ENCODE results near the gene FAM76A. TPM values are rescaled to one million over a fixed set of nuclear protein-coding genes. Genes with fewer than 3 reads are reported as not detected.
"Not testable (repeated sequence)": the region's sequence is repeated elsewhere in the genome, so short reads cannot be mapped to it uniquely, and the experiment has no call there.

FAM76A gene
- total and polyA plus RNA-seq, 2 donors (not counting 1 experiment from before 2014, with no cell fraction given): 13.5 to 17.5 TPM

DNA sequence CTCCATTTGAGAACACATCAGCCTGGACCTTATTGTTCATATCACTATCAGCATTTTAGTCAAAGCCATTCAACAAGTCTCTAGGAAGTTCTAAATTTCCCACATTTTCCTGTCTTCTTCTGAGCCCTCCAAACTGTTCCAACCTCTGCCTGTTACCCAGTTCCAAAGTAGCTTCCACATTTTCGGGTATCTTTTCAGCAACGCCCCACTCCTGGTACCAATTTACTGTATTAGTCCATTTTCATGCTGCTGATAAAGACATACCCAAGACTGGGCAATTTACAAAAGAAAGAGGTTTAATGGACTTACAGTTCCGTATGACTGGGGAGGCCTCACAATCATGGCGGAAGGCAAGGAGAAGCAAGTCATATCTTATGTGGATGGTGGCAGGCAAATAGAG lies 44.2 kb upstream of the FAM76A start:
- not testable (repeated sequence) for H3K79me2 ChIP-seq (ENCODE audit: control insufficient read depth, insufficient read depth, low read length); H3K27ac ChIP-seq (ENCODE audit: insufficient read depth, low read length); H3K4me1 ChIP-seq (ENCODE audit: control insufficient read depth, extremely low read depth, insufficient read depth, low read length); H3K9me3 ChIP-seq (ENCODE audit: control insufficient read depth, insufficient read depth, low read depth, low read length); H3K36me3 ChIP-seq (ENCODE audit: control insufficient read depth, insufficient read depth, low read length); H2AFZ ChIP-seq (ENCODE audit: low read length); H3K4me2 ChIP-seq (ENCODE audit: extremely low read depth, insufficient read depth, low read length); H3K27me3 ChIP-seq (ENCODE audit: control insufficient read depth, insufficient read depth, low read length); H3K4me3 ChIP-seq (replicated peaks in 1 of 4; ENCODE audit: control extremely low read depth in 1 of 4, insufficient read depth in 1 of 4, low read depth in 3 of 4, low read length in 4 of 4); DNase-seq (ENCODE audit: low read depth in 2 of 2); H3K9ac ChIP-seq (ENCODE audit: insufficient read depth, low read length); H4K20me1 ChIP-seq (ENCODE audit: control insufficient read depth, extremely low read depth, insufficient read depth, low read length)

DNA sequence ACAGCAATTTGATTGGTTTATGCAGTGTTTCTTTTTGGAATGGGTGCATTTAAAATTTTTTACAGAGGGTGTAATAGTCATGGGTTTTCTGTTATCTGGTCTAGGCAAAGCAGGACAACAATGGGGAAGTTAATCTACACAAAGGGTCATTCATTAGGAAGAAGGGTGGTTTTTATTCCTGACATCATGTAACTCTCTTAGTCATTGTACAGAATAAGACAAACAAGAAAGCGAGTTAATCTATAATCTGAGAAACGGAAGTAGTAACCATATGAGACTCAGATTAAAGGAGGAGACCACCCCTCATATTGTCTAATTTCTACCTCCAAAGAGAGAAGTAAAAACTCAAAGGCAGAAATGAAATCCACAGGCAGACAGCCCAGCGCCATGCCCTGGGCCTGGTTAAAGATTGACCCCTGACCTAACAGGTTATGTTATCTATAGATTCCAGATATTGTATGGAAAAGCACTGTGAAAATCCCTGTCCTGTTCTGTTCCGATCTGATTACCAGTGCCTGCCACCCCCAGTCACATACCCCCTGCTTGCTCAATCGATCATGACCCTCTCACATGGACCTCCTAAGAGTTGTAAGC lies 43.3 kb upstream of the FAM76A start:
- H3K4me3 ChIP-seq (replicated peaks in 1 of 4; ENCODE audit: control extremely low read depth in 1 of 4, insufficient read depth in 1 of 4, low read depth in 3 of 4, low read length in 4 of 4): no peak overlapping the region

DNA sequence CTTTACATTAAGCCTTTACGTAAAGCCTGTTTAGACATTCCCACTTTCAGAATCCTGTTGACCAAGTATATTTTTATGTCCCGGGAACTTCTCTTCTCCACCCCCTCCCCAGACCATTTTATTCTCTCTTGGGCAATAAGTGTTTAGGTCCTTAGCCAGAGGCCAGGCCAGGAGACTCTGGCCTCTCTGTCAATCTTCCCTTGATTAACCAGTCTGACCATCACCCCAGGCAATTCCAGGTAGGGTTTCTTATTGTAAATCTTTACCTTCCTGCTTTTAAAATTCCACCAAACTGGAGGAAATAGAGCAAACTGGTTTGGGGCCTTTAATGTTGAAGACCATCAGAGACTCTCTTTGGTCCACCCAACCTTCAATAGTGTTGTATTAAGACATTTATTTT lies 41.6 kb upstream of the FAM76A start:
- no peak for DNase-seq (ENCODE audit: low read depth in 2 of 2)
- TF ChIP-seq, protein P1, sequence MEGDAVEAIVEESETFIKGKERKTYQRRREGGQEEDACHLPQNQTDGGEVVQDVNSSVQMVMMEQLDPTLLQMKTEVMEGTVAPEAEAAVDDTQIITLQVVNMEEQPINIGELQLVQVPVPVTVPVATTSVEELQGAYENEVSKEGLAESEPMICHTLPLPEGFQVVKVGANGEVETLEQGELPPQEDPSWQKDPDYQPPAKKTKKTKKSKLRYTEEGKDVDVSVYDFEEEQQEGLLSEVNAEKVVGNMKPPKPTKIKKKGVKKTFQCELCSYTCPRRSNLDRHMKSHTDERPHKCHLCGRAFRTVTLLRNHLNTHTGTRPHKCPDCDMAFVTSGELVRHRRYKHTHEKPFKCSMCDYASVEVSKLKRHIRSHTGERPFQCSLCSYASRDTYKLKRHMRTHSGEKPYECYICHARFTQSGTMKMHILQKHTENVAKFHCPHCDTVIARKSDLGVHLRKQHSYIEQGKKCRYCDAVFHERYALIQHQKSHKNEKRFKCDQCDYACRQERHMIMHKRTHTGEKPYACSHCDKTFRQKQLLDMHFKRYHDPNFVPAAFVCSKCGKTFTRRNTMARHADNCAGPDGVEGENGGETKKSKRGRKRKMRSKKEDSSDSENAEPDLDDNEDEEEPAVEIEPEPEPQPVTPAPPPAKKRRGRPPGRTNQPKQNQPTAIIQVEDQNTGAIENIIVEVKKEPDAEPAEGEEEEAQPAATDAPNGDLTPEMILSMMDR (conservative IDR thresholded peaks at IDR 0.05 in 1 of 2, IDR thresholded peaks at IDR 0.05 in 1 of 2; ENCODE audit: low read depth in 1 of 2, low read length in 2 of 2): no peak
- TF ChIP-seq EZH2 (IDR thresholded peaks at IDR 0.05; ENCODE audit: low read length, missing control alignments): no peak
- Histone ChIP-seq H3K4me3 (replicated peaks in 1 of 4; ENCODE audit: control extremely low read depth in 1 of 4, insufficient read depth in 1 of 4, low read depth in 3 of 4, low read length in 4 of 4) (no peak overlapping the region), H3K9ac (ENCODE audit: insufficient read depth, low read length) (no peak overlapping the region), H3K27ac (ENCODE audit: insufficient read depth, low read length) (no peak overlapping the region), H3K27me3 (ENCODE audit: control insufficient read depth, insufficient read depth, low read length) (no peaks in the 10 kb centered on the region), H3K36me3 (ENCODE audit: control insufficient read depth, insufficient read depth, low read length) (no peaks in the 10 kb centered on the region), H3K4me1 (ENCODE audit: control insufficient read depth, extremely low read depth, insufficient read depth, low read length) (no peaks in the 10 kb centered on the region), H3K79me2 (ENCODE audit: control insufficient read depth, insufficient read depth, low read length) (no peaks in the 10 kb centered on the region), H3K9me3 (ENCODE audit: control insufficient read depth, insufficient read depth, low read depth, low read length) (no peaks in the 10 kb centered on the region), H2AFZ (ENCODE audit: low read length) (no peak overlapping the region), H4K20me1 (ENCODE audit: control insufficient read depth, extremely low read depth, insufficient read depth, low read length) (no peaks in the 10 kb centered on the region), H3K4me2 (ENCODE audit: extremely low read depth, insufficient read depth, low read length) (no peak overlapping the region)

More for the DNA sequence above, 43.3 kb upstream of the FAM76A start:
- Histone ChIP-seq H4K20me1 (ENCODE audit: control insufficient read depth, extremely low read depth, insufficient read depth, low read length) (no peaks in the 10 kb centered on the region), H3K79me2 (ENCODE audit: control insufficient read depth, insufficient read depth, low read length) (no peaks in the 10 kb centered on the region), H3K4me1 (ENCODE audit: control insufficient read depth, extremely low read depth, insufficient read depth, low read length) (no peaks in the 10 kb centered on the region), H3K9me3 (ENCODE audit: control insufficient read depth, insufficient read depth, low read depth, low read length) (no peaks in the 10 kb centered on the region), H2AFZ (ENCODE audit: low read length) (no peak overlapping the region), H3K36me3 (ENCODE audit: control insufficient read depth, insufficient read depth, low read length) (no peaks in the 10 kb centered on the region), H3K27ac (ENCODE audit: insufficient read depth, low read length) (no peak overlapping the region), H3K9ac (ENCODE audit: insufficient read depth, low read length) (no peak overlapping the region), H3K27me3 (ENCODE audit: control insufficient read depth, insufficient read depth, low read length) (no peaks in the 10 kb centered on the region), H3K4me2 (ENCODE audit: extremely low read depth, insufficient read depth, low read length) (no peak overlapping the region)
- TF ChIP-seq EZH2 (IDR thresholded peaks at IDR 0.05; ENCODE audit: low read length, missing control alignments): no peak
- TF ChIP-seq, protein P1 (conservative IDR thresholded peaks at IDR 0.05 in 1 of 2, IDR thresholded peaks at IDR 0.05 in 1 of 2; ENCODE audit: low read depth in 1 of 2, low read length in 2 of 2): no peak
- DNase-seq (ENCODE audit: low read depth in 2 of 2): no peak
